Breast epithelium (tissue), 4 donors: ENCODE results near the gene DST. TPM values are rescaled to one million over a fixed set of nuclear protein-coding genes. Genes with fewer than 3 reads are reported as not detected.

Experiments used
- DNase-seq, 2 donors: peaks; one replicate each; pipeline ENCODE4 v3.0.0-alpha.2; 2019; ENCODE audit warnings: low spot score in 2 of 2
- H3K27ac ChIP-seq, 2 donors: fragments of 200-600 bp; sonication (generic) in 1 of 2; one replicate each; pipeline ENCODE4 v1.5.1; 2016 to 2019; ENCODE audit warnings: mild to moderate bottlenecking in 1 of 2
- H3K27me3 ChIP-seq, 2 donors: fragments of 200-600 bp; sonication (generic) in 1 of 2; one replicate each; pipeline versions ENCODE4 v1.5.1 to v1.6.0; 2017 to 2019; ENCODE audit warnings: control low read depth in 1 of 2, mild to moderate bottlenecking in 1 of 2
- H3K36me3 ChIP-seq: fragments of 200-600 bp; one replicate; pipeline ENCODE4 v1.5.1; 2019
- H3K4me1 ChIP-seq, 2 donors: fragments of 200-600 bp; sonication (generic); one replicate each; pipeline ENCODE4 v1.5.1; 2016 to 2019; ENCODE audit warnings: control low read depth in 1 of 2
- H3K4me3 ChIP-seq, 3 donors: fragments of 200-600 bp; sonication (generic); 1 replicate in 2 of 3; 2 replicates in 1 of 3; pipeline ENCODE4 v1.5.1; 2016 to 2019; ENCODE audit warnings: mild to moderate bottlenecking in 3 of 3, moderate library complexity in 2 of 3
- H3K9me3 ChIP-seq, 2 donors: fragments of 200-600 bp; sonication (generic) in 1 of 2; one replicate each; pipeline ENCODE4 v1.5.1; 2016 to 2019; ENCODE audit warnings: control low read depth in 1 of 2
- CTCF ChIP-seq, 3 donors: fragments of 450-650 bp; IDR thresholded peaks; one replicate each; pipeline ENCODE4 v1.5.1; 2016 to 2017; ENCODE audit warnings: antibody characterized with exemption in 3 of 3, mild to moderate bottlenecking in 3 of 3, moderate library complexity in 3 of 3
- POLR2A ChIP-seq: fragments of 450-650 bp; IDR thresholded peaks from one replicate; pipeline ENCODE4 v1.6.1; 2016; ENCODE audit warnings: antibody characterized with exemption, mild to moderate bottlenecking, moderate library complexity
- POLR2AphosphoS5 ChIP-seq, 3 donors: sonication (generic); formaldehyde crosslinking; IDR thresholded peaks; one replicate each; pipeline ENCODE4 v1.6.1; 2017; ENCODE audit warnings: antibody characterized with exemption in 3 of 3
- intact Hi-C: fragments of 100-400 bp; cut with DNase I; formaldehyde crosslinking; loops from one replicate; pipeline ENCODE4 v1.15.1; 2023; ENCODE audit warnings: low total_unique reads
- total RNA-seq, 3 donors: library from RNA; depleted of rRNA; stranded (reverse); fragments of >200 nt; gene quantifications; one replicate each; pipeline ENCODE4 v1.1.0, GENCODE V29; 2016

Gene DST
- total RNA-seq, 3 donors from 2014 or later = 272 to 1,354 (median 700) TPM

GRCh38 chr6:56524891-56525703 is 117.6 kb downstream of the DST start:
- no peak for TF ChIP-seq POLR2A
- TF ChIP-seq CTCF (IDR thresholded peaks at IDR 0.05) = no peak
- peak in 1 of 3 donors; percentile 16 for TF ChIP-seq POLR2AphosphoS5 (IDR thresholded peaks at IDR 0.05)
- H3K4me1 ChIP-seq = no peaks in the 10 kb centered on the region
- peak overlapping the region; percentile 60 for H3K27ac ChIP-seq
- H3K27me3 ChIP-seq = no peaks in the 10 kb centered on the region
- intact Hi-C loops = no loop called here
- no peaks in the 10 kb centered on the region for H3K9me3 ChIP-seq
- no peaks in the 10 kb centered on the region for H3K36me3 ChIP-seq
- DNase-seq = no peak
- no peak overlapping the region for H3K4me3 ChIP-seq

- Histone ChIP-seq H3K4me1 (no peaks in the 10 kb centered on the region), H3K9me3 (no peaks in the 10 kb centered on the region), H3K4me3 (no peak overlapping the region), H3K36me3 (no peaks in the 10 kb centered on the region), H3K27ac (peak overlapping the region in 1 of 2 donors; percentile 46), H3K27me3 (no peaks in the 10 kb centered on the region)
- TF ChIP-seq CTCF (IDR thresholded peaks at IDR 0.05) = no peak
- TF ChIP-seq POLR2AphosphoS5 (IDR thresholded peaks at IDR 0.05) = no peak
- no peak for TF ChIP-seq POLR2A
- no peak for DNase-seq
- intact Hi-C loops = no loop called here
These were observed 120.0 kb downstream of the DST start for GRCh38 chr6:56522495-56523270.

GRCh38 chr6:56521976-56522375 is 120.7 kb downstream of the DST start:
- Histone ChIP-seq H3K27me3 (no peaks in the 10 kb centered on the region), H3K36me3 (no peaks in the 10 kb centered on the region), H3K4me1 (no peaks in the 10 kb centered on the region), H3K4me3 (no peak overlapping the region), H3K9me3 (no peaks in the 10 kb centered on the region), H3K27ac (peak overlapping the region in 1 of 2 donors; percentile 46)
- no peak for DNase-seq
- intact Hi-C loops = no loop called here
- TF ChIP-seq CTCF (IDR thresholded peaks at IDR 0.05) (no peak), POLR2A (no peak), POLR2AphosphoS5 (IDR thresholded peaks at IDR 0.05) (no peak)

- H3K4me1 ChIP-seq = no peaks in the 10 kb centered on the region
These were observed 121.2 kb downstream of the DST start for GRCh38 chr6:56521454-56521853.

More at GRCh38 chr6:56521454-56521853, 121.2 kb downstream of the DST start:
- Histone ChIP-seq H3K27ac (no peak overlapping the region), H3K27me3 (no peaks in the 10 kb centered on the region), H3K9me3 (no peaks in the 10 kb centered on the region), H3K4me3 (no peak overlapping the region), H3K36me3 (no peaks in the 10 kb centered on the region)
- intact Hi-C loops = no loop called here
- DNase-seq = no peak
- TF ChIP-seq POLR2A (no peak), POLR2AphosphoS5 (IDR thresholded peaks at IDR 0.05) (no peak), CTCF (IDR thresholded peaks at IDR 0.05) (no peak)
